Peyer's patch (tissue), 4 donors: ENCODE data around the gene IQCE.

Source experiments
- CTCF ChIP-seq, 6 experiments: fragments of 450-650 bp in 4 of 6; fragments of 200-600 bp in 2 of 6; sonication (generic) in 1 of 6; IDR thresholded peaks; one replicate each; pipeline ENCODE4 v1.5.1; 2017 to 2019; ENCODE audit warnings: antibody characterized with exemption in 6 of 6, mild to moderate bottlenecking in 3 of 6, moderate library complexity in 1 of 6
- POLR2A ChIP-seq, 2 donors: fragments of 450-650 bp; IDR thresholded peaks; one replicate each; pipeline ENCODE4 v1.5.1; 2017; ENCODE audit warnings: antibody characterized with exemption in 2 of 2, mild to moderate bottlenecking in 2 of 2, moderate library complexity in 2 of 2

- TF ChIP-seq POLR2A (IDR thresholded peaks at IDR 0.05) (no peak), CTCF (IDR thresholded peaks at IDR 0.05) (no peak)
These were observed 18.6 kb upstream of the IQCE start for GRCh38 chr7:2540133-2540532.
